DOHH2 (cell line): ENCODE results near the gene CCNA2.

Experiments used
- H3F3A ChIP-seq: fragments of 200-600 bp; sonication (generic), shearing (Covaris generic); 2 replicates; pipeline ENCODE4 v1.6.0; 2016; ENCODE audit warnings: antibody characterized with exemption, mild to moderate bottlenecking; ENCODE audit not compliant: control insufficient read depth, insufficient read depth
- H3K27ac ChIP-seq: fragments of 200-600 bp; sonication (generic); 2 replicates; pipeline ENCODE4 v1.5.1; 2014; ENCODE audit warnings: low read depth, mild to moderate bottlenecking, low read length, moderate library complexity
- H3K27me3 ChIP-seq: fragments of 200-600 bp; sonication (generic); 2 replicates; pipeline ENCODE4 v1.6.1; 2014; ENCODE audit warnings: mild to moderate bottlenecking, low read length, mixed read lengths; ENCODE audit not compliant: control insufficient read depth
- H3K36me3 ChIP-seq: fragments of 200-600 bp; sonication (generic); 2 replicates; pipeline ENCODE4 v1.6.1; 2014; ENCODE audit warnings: mild to moderate bottlenecking, low read length, moderate library complexity, mixed read lengths; ENCODE audit not compliant: control insufficient read depth
- H3K4me1 ChIP-seq: fragments of 200-600 bp; sonication (generic); 2 replicates; pipeline ENCODE4 v1.6.1; 2014; ENCODE audit warnings: mild to moderate bottlenecking, low read length, mixed read lengths; ENCODE audit not compliant: control insufficient read depth
- H3K4me2 ChIP-seq: fragments of 200-600 bp; sonication (generic); 2 replicates; pipeline ENCODE4 v1.6.0; 2014; ENCODE audit warnings: mild to moderate bottlenecking, low read length, moderate library complexity
- H3K4me3 ChIP-seq: fragments of 200-600 bp; sonication (generic); 2 replicates; pipeline ENCODE4 v1.5.1; 2014; ENCODE audit warnings: mild to moderate bottlenecking, low read length, mixed read lengths
- H3K79me2 ChIP-seq: fragments of 200-600 bp; sonication (generic); 2 replicates; pipeline ENCODE4 v1.6.1; 2014; ENCODE audit warnings: mild to moderate bottlenecking, low read length, mixed read lengths; ENCODE audit not compliant: control insufficient read depth
- H3K9me2 ChIP-seq: fragments of 200-600 bp; sonication (generic); replicated peaks from 2 replicates; pipeline ENCODE4 v1.6.1; 2014; ENCODE audit warnings: mild to moderate bottlenecking, low read length, mixed read lengths; ENCODE audit not compliant: control insufficient read depth
- H3K9me3 ChIP-seq: fragments of 200-600 bp; sonication (generic); 2 replicates; pipeline ENCODE4 v1.6.1; 2014; ENCODE audit warnings: antibody characterized with exemption, low read length, mixed read lengths; ENCODE audit not compliant: control insufficient read depth, insufficient read depth
- H4K20me1 ChIP-seq: fragments of 200-600 bp; sonication (generic); 2 replicates; pipeline ENCODE4 v1.6.0; 2014; ENCODE audit warnings: low read depth, mild to moderate bottlenecking, antibody characterized with exemption, low read length, moderate library complexity; ENCODE audit not compliant: control insufficient read depth, insufficient read depth
- CTCF ChIP-seq: fragments of 200-600 bp; sonication (generic); IDR thresholded peaks from one replicate; pipeline ENCODE4 v1.5.1; 2014; ENCODE audit warnings: antibody characterized with exemption, mild to moderate bottlenecking, low read depth, low read length; ENCODE audit not compliant: poor library complexity, severe bottlenecking
- EZH2phosphoT487 ChIP-seq: fragments of 200-600 bp; sonication (generic); IDR thresholded peaks from 2 replicates; pipeline ENCODE4 v1.6.1; 2017; ENCODE audit warnings: borderline replicate concordance, mild to moderate bottlenecking, antibody characterized with exemption, low read length, moderate library complexity, mixed read lengths

CCNA2 gene

GRCh38 chr4:121777625-121778024 is 46.1 kb downstream of the CCNA2 start:
- Histone ChIP-seq H3K4me2 (peak overlapping the region; percentile 44), H4K20me1 (no peaks in the 10 kb centered on the region), H3K9me3 (no peaks in the 10 kb centered on the region), H3K4me3 (no peak overlapping the region), H3K9me2 (no peaks in the 10 kb centered on the region), H3K4me1 (peaks cover 13% of the 10 kb centered on the region), H3F3A (no peaks in the 10 kb centered on the region), H3K27ac (no peak overlapping the region), H3K36me3 (no peaks in the 10 kb centered on the region), H3K27me3 (no peaks in the 10 kb centered on the region; the same call in 1 of the 2 replicates), H3K79me2 (no peaks in the 10 kb centered on the region)
- TF ChIP-seq CTCF (no peak), EZH2phosphoT487 (no peak)

GRCh38 chr4:121776610-121777401 is 46.9 kb downstream of the CCNA2 start:
- no peaks in the 10 kb centered on the region for H3K9me2 ChIP-seq
- no peaks in the 10 kb centered on the region for H3F3A ChIP-seq
- H3K27ac ChIP-seq = no peak overlapping the region
- no peaks in the 10 kb centered on the region for H3K79me2 ChIP-seq
- no peak overlapping the region for H3K4me3 ChIP-seq
- H4K20me1 ChIP-seq = no peaks in the 10 kb centered on the region
- no peaks in the 10 kb centered on the region; the same call in 1 of the 2 replicates for H3K27me3 ChIP-seq
- no peaks in the 10 kb centered on the region for H3K36me3 ChIP-seq
- no peaks in the 10 kb centered on the region for H3K9me3 ChIP-seq
- TF ChIP-seq CTCF (no peak), EZH2phosphoT487 (no peak)
- no peak overlapping the region for H3K4me2 ChIP-seq
- peaks cover 13% of the 10 kb centered on the region for H3K4me1 ChIP-seq

GRCh38 chr4:121773883-121774282 is 49.8 kb downstream of the CCNA2 start:
- Histone ChIP-seq H3K79me2 (no peaks in the 10 kb centered on the region), H3K4me2 (no peak overlapping the region)
- TF ChIP-seq EZH2phosphoT487 (no peak), CTCF (no peak)

More at GRCh38 chr4:121773883-121774282, 49.8 kb downstream of the CCNA2 start:
- Histone ChIP-seq H3K9me3 (no peaks in the 10 kb centered on the region), H3K9me2 (no peaks in the 10 kb centered on the region), H3K4me3 (no peak overlapping the region), H4K20me1 (no peaks in the 10 kb centered on the region), H3K36me3 (no peaks in the 10 kb centered on the region), H3F3A (no peaks in the 10 kb centered on the region), H3K27ac (no peak overlapping the region), H3K4me1 (peaks cover 13% of the 10 kb centered on the region), H3K27me3 (no peaks in the 10 kb centered on the region; the same call in 1 of the 2 replicates)
